ENCODE measurements around the gene C1QA. TPM values are rescaled to one million over a fixed set of nuclear protein-coding genes. Genes with fewer than 3 reads are reported as not detected.

Gene C1QA
- polyA plus RNA-seq, 3 donors: 38.2 to 271 (median 173) TPM

- 46 to 58% (median 57%) methylated on average over 3 of the region's 3 CpGs for WGBS, 3 donors
- no peak overlapping the region for H3K27ac ChIP-seq (ENCODE audit: low read depth, low read length)
These were observed 28.1 kb upstream of the C1QA start for GRCh38 chr1:22608361-22608760.

- WGBS, 3 donors: 16 to 23% (median 20%) methylated on average over 6 of the region's 6 CpGs
- no peak overlapping the region for H3K27ac ChIP-seq (ENCODE audit: low read depth, low read length)
These were observed 27.1 kb upstream of the C1QA start for GRCh38 chr1:22609291-22609690.

- WGBS, 3 donors: 19 to 22% (median 20%) methylated on average over 7 of the region's 7 CpGs
These were observed 24.9 kb upstream of the C1QA start for GRCh38 chr1:22611530-22611947.

GRCh38 chr1:22612671-22613571, 23.5 kb upstream of the C1QA start:
- WGBS, 3 donors: 39 to 48% (median 43%) methylated on average over 12 of the region's 12 CpGs

More at GRCh38 chr1:22611530-22611947, 24.9 kb upstream of the C1QA start:
- no peak overlapping the region for H3K27ac ChIP-seq (ENCODE audit: low read depth, low read length)

GRCh38 chr1:22613572-22613918, 22.9 kb upstream of the C1QA start:
- H3K27ac ChIP-seq (ENCODE audit: low read depth, low read length): no peak overlapping the region
- WGBS, 3 donors: 52 to 64% (median 61%) methylated on average over 5 of the region's 5 CpGs

More at GRCh38 chr1:22612671-22613571, 23.5 kb upstream of the C1QA start:
- H3K27ac ChIP-seq (ENCODE audit: low read depth, low read length): no peak overlapping the region

- WGBS, 3 donors: 45 to 57% (median 49%) methylated on average over 10 to 12 of the region's 12 CpGs
- no peak overlapping the region for H3K27ac ChIP-seq (ENCODE audit: low read depth, low read length)
These were observed 22.5 kb upstream of the C1QA start for GRCh38 chr1:22613951-22614350.

- WGBS, 3 donors: 55 to 77% (median 74%) methylated on average over 2 of the region's 2 CpGs
- H3K27ac ChIP-seq (ENCODE audit: low read depth, low read length): no peak overlapping the region
These were observed 20.5 kb upstream of the C1QA start for GRCh38 chr1:22615886-22616285.

- no peak overlapping the region for H3K27ac ChIP-seq (ENCODE audit: low read depth, low read length)
- 48 to 58% (median 52%) methylated on average over 11 of the region's 11 CpGs for WGBS, 3 donors
These were observed 19.9 kb upstream of the C1QA start for GRCh38 chr1:22616571-22616970.

- WGBS, 3 donors: 23 to 43% (median 41%) methylated on average over 16 of the region's 16 CpGs
These were observed 18.4 kb upstream of the C1QA start for GRCh38 chr1:22618056-22618455.

GRCh38 chr1:22619252-22619651, 17.2 kb upstream of the C1QA start:
- 58 to 77% (median 71%) methylated on average over 7 of the region's 7 CpGs for WGBS, 3 donors
- H3K27ac ChIP-seq (ENCODE audit: low read depth, low read length): no peak overlapping the region

More at GRCh38 chr1:22618056-22618455, 18.4 kb upstream of the C1QA start:
- H3K27ac ChIP-seq (ENCODE audit: low read depth, low read length): no peak overlapping the region

- no peak overlapping the region for H3K27ac ChIP-seq (ENCODE audit: low read depth, low read length)
- WGBS, 3 donors: 42 to 45% (median 42%) methylated on average over 12 of the region's 12 CpGs
These were observed 16.6 kb upstream of the C1QA start for GRCh38 chr1:22619798-22620197.

- WGBS, 3 donors: 52 to 65% (median 52%) methylated on average over 4 of the region's 4 CpGs
These were observed 14.7 kb upstream of the C1QA start for GRCh38 chr1:22621761-22622160.

GRCh38 chr1:22625262-22625925, 11.0 kb upstream of the C1QA start:
- H3K27ac ChIP-seq (ENCODE audit: low read depth, low read length): no peak overlapping the region
- 36 to 44% (median 38%) methylated on average over 9 of the region's 9 CpGs for WGBS, 3 donors

More at GRCh38 chr1:22621761-22622160, 14.7 kb upstream of the C1QA start:
- H3K27ac ChIP-seq (ENCODE audit: low read depth, low read length): no peak overlapping the region

- no peak overlapping the region for H3K27ac ChIP-seq (ENCODE audit: low read depth, low read length)
- 19 to 36% (median 24%) methylated on average over 20 of the region's 20 CpGs for WGBS, 3 donors
These were observed 9.9 kb upstream of the C1QA start for GRCh38 chr1:22626237-22627157.

- 53 to 61% (median 55%) methylated on average over 5 of the region's 5 CpGs for WGBS, 3 donors
- H3K27ac ChIP-seq (ENCODE audit: low read depth, low read length): no peak overlapping the region
These were observed 9.1 kb upstream of the C1QA start for GRCh38 chr1:22627331-22627730.

- 44 to 51% (median 46%) methylated on average over 11 of the region's 11 CpGs for WGBS, 3 donors
- no peak overlapping the region for H3K27ac ChIP-seq (ENCODE audit: low read depth, low read length)
These were observed 7.6 kb upstream of the C1QA start for GRCh38 chr1:22628698-22629444.

- WGBS, 3 donors: 32 to 67% (median 44%) methylated on average over 2 of the region's 2 CpGs
- no peak overlapping the region for H3K27ac ChIP-seq (ENCODE audit: low read depth, low read length)
These were observed 6.5 kb upstream of the C1QA start for GRCh38 chr1:22629886-22630285.

Data from adipose tissue (tissue), 3 donors.